ENCODE results near the gene INPP5A. TPM values are rescaled to one million over a fixed set of nuclear protein-coding genes. Genes with fewer than 3 reads are reported as not detected.
"Not testable (repeated sequence)": the region's sequence is repeated elsewhere in the genome, so short reads cannot be mapped to it uniquely, and the experiment has no call there.

INPP5A gene
- total RNA-seq, 1 donor from 2014 or later = 35.4 TPM

- peaks cover 6% of the 10 kb centered on the region for H3K36me3 Mint-ChIP-seq (ENCODE audit: low read depth)
- no peak overlapping the region for H3K27ac Mint-ChIP-seq (ENCODE audit: unreplicated experiment)
- H3K4me1 Mint-ChIP-seq = no peaks in the 10 kb centered on the region
- no peak for TF ChIP-seq CTCF (conservative IDR thresholded peaks at IDR 0.05)
- H3K9me3 Mint-ChIP-seq = peaks cover 7% of the 10 kb centered on the region
- H3K4me3 Mint-ChIP-seq = no peak overlapping the region
- peaks cover 45% of the 10 kb centered on the region for H3K27me3 Mint-ChIP-seq (ENCODE audit: low read depth)
- DNase-seq (ENCODE audit: low read depth, low spot score) = no peak
Measured at GRCh38 chr10:132815168-132815857, 277.7 kb downstream of the INPP5A start.

GRCh38 chr10:132816718-132817117 is 279.1 kb downstream of the INPP5A start:
- Mint-ChIP-seq H3K36me3 (ENCODE audit: low read depth) (peaks cover 6% of the 10 kb centered on the region), H3K4me3 (no peak overlapping the region), H3K27me3 (ENCODE audit: low read depth) (peaks cover 45% of the 10 kb centered on the region), H3K4me1 (no peaks in the 10 kb centered on the region), H3K9me3 (peaks cover 7% of the 10 kb centered on the region), H3K27ac (ENCODE audit: unreplicated experiment) (no peak overlapping the region)
- DNase-seq (ENCODE audit: low read depth, low spot score) = no peak
- TF ChIP-seq CTCF (conservative IDR thresholded peaks at IDR 0.05) = no peak

GRCh38 chr10:132817701-132818211 is 280.2 kb downstream of the INPP5A start:
- TF ChIP-seq CTCF (conservative IDR thresholded peaks at IDR 0.05) = no peak
- H3K4me3 Mint-ChIP-seq = no peak overlapping the region
- H3K4me1 Mint-ChIP-seq = no peaks in the 10 kb centered on the region
- DNase-seq (ENCODE audit: low read depth, low spot score) = no peak
- peaks cover 7% of the 10 kb centered on the region for H3K9me3 Mint-ChIP-seq
- no peak overlapping the region for H3K27ac Mint-ChIP-seq (ENCODE audit: unreplicated experiment)
- peaks cover 6% of the 10 kb centered on the region for H3K36me3 Mint-ChIP-seq (ENCODE audit: low read depth)
- peaks cover 45% of the 10 kb centered on the region for H3K27me3 Mint-ChIP-seq (ENCODE audit: low read depth)

GRCh38 chr10:132820056-132820455 is 282.5 kb downstream of the INPP5A start:
- Mint-ChIP-seq H3K36me3 (ENCODE audit: low read depth) (peaks cover 6% of the 10 kb centered on the region), H3K27me3 (ENCODE audit: low read depth) (peaks cover 45% of the 10 kb centered on the region), H3K27ac (ENCODE audit: unreplicated experiment) (no peak overlapping the region), H3K9me3 (peaks cover 7% of the 10 kb centered on the region), H3K4me1 (no peaks in the 10 kb centered on the region), H3K4me3 (no peak overlapping the region)
- no peak for DNase-seq (ENCODE audit: low read depth, low spot score)
- TF ChIP-seq CTCF (conservative IDR thresholded peaks at IDR 0.05) = no peak

- not testable (repeated sequence) for H3K9me3 Mint-ChIP-seq; H3K36me3 Mint-ChIP-seq (ENCODE audit: low read depth); H3K27ac Mint-ChIP-seq (ENCODE audit: unreplicated experiment); H3K4me3 Mint-ChIP-seq; H3K4me1 Mint-ChIP-seq; DNase-seq (ENCODE audit: low read depth, low spot score)
- H3K27me3 Mint-ChIP-seq (ENCODE audit: low read depth) = peaks cover 36% of the 10 kb centered on the region
Measured at GRCh38 chr10:132825783-132826523, 288.4 kb downstream of the INPP5A start.
